Glomerular endothelial cell (primary cell): Measurements from ENCODE around the gene PRR5. TPM values are rescaled to one million over a fixed set of nuclear protein-coding genes. Genes with fewer than 3 reads are reported as not detected.

Experiments used
- DNase-seq: peaks from one replicate; pipeline ENCODE4 v3.0.0-alpha.2; 2011; ENCODE audit warnings: low read depth, low spot score; ENCODE audit errors: extremely low read depth
- total RNA-seq: library from RNA; depleted of rRNA; stranded (reverse); fragments of >200 nt; gene quantifications from 2 replicates; pipeline ENCODE4 v1.2.3, GENCODE V29; 2015

The PRR5 gene
- total RNA-seq, 1 donor from 2014 or later, result 25.4 TPM

DNA sequence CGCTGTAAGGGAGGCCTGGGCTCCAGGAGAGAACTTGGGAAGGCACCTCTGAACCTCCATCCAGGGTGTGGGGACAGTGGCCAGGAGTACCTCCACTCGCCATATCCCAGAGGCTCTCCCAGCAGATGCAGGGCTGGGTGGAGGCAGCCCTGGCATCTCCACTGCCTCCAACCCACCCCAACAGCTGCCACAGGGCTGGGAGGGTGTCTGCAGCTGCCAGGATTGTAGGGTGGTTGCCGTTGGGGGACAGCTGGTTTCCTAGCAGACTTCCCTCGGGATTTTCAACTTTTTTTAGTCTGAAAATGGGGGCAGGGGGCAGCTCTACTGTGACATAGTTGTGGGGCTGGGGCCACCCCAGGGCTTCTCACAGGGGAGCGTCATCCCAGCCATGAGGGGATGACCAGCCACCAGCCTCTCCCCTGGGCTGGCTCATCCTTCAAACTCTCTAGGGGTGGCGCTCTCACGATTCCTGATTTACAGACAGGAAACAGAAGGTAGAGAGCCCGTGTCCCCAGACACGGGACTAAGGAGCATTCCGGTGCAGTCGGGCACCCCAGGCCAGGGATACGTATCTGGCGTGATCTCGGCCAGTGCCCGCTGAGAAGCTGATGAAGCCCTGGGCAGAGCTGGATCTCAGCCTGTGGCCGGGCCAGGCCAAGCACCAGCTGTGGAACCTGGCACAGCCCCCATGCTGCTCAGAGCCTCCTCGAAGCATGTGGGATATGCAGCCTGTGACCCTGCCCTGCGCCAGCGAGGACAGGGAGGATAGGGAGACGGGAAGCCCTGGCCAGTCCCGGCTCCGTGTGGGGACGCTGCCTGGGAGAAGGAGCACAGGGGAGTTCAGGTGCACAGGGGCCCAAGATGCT, 9.9 kb downstream of the PRR5 start:
- no peak for DNase-seq

DNA sequence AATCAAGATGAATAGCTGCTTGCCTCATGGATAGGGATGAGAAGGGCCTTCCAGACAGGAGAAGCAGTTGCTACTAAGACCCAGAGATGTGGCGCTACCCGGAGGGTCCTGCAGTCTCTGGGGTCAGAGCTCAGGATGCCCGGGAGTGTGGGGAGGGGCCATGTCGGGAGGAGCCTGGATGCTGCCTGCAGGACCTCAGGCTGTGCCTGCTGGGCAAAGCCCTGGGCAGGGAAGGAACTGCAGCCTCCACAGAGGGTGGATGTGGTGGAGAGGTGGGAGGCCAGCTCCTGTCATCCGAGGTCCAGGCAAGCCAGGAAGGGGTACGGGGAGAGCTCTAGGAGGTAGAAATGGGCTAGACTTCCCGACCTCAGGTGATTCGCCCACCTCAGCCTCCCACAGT, 11.0 kb downstream of the PRR5 start:
- DNase-seq, result no peak

DNA sequence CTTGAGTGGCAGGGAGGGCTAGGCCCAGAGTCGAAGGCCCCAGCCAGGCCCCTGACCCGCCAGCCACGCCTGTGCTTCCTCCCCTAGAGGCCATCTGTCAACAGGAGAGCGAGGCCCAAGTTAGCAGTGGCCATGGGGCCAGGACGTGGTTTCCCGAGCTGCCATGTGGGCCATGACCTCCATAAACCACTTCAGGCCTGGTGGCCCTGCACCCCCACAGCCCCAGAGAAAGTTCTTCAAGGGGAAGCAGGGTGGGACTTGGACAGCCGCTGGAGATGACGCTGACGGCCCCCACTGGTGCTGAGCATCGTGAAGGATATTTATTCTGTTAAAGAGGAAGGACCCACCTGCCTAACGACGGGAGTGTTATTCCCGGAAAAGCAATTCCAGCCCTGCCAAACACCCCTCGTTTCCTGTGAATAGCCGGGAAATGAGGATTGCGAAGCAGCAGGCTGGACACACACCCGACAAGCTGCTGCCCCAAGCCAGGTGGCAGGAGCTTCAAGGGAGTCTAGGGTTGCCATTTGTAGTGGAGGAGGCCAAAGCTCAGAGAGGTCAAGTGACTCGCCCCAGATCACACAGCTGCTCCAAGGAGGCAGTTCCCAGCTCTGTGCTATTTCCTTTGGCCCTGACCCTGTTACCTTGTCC, 12.8 kb downstream of the PRR5 start:
- no peak for DNase-seq

DNA sequence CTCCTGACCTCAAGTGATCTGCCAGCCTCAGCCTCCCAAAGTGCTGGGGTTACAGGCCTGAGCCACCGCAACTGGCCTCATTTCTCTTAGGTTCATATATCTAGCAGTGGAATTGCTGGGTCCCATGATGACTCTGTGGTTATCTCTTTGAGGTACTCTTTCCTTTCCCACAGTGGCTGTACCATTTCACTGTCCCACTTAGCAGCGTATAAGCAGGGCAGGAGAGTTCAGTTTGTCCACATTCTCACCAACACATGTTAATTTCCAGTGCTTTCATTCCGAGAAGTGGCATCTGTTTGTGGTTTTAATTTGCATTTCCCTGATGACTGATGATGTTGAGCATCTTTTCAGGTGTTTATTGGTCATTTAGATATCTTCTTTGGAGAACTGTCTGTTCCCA, 16.4 kb downstream of the PRR5 start:
- no peak for DNase-seq

DNA sequence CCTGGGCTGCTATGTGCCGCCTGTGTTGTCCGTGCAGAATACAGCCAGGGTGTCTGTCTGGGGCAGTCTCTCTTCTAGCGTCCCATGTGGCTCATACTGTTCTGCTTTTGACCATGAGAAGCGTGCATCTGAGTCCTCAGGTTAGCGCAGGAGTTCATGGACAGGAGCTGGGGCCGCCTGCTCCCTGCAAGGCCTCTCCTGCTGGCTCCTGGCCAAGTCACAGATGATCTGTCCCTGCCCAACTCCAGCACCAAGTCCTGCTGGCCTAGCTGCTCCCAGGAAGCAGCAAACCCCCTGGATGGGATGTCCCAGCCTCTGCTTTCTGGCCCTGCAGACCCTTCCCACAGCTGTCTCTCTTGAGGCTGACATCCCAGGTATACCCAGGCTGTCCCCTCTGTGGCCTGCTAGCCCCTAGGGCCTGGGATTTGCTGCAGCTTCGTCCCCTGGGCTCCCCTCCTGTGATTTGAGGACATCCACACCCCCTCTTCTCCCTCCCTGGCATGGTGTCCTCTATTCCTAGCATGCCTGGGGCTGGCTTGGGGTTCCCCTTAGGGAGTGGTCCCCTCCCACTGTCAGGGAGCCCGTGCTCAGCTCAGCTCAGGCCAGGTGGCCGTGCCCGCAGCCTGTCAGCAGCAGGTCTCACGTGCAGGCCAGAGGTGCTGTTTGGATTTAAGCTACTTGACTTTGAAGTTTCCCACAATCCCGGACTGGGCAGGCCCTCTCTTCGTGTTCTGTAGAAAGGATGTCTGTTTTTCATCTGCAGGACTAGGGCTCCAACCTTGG, 17.8 kb downstream of the PRR5 start:
- DNase-seq, result no peak

DNA sequence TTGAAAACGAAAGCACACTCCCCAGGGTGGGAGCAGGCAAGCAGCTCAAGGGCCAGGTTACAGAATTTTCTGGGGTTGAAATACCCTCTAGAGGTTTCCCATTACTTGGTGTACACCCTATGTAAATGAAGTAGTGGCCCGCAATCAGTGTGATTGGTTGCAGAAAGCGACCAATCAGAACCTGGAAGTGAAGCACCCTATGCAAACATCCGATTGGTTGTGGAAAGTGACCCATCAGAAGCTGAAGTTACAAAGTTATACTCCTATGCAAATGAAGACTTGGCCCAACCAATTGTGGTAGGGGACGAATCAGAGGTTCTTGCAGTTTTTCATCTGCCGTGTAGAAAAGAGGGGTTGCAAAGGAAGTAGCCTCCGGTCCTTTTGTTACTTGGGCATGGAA, 19.2 kb downstream of the PRR5 start:
- no peak for DNase-seq

DNA sequence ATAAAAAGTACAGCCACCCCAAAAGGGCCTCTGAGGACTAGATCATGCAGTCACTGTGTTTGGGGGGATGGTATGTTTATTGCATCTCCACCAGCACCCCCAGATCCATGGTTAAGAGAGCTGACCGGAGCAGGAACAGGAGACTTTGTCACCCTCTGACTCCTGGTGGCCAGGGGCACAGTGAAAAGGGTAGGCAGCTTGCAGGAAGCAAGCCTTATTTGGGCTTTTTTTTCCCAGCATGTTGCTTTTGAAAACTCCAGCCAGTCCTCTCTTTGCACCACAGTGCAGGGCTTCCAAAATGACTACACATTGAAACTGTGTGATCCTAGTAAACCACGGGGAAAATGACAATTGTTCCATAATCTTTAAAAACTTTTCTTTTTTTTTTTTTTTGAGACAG, 20.6 kb downstream of the PRR5 start:
- no peak for DNase-seq

DNA sequence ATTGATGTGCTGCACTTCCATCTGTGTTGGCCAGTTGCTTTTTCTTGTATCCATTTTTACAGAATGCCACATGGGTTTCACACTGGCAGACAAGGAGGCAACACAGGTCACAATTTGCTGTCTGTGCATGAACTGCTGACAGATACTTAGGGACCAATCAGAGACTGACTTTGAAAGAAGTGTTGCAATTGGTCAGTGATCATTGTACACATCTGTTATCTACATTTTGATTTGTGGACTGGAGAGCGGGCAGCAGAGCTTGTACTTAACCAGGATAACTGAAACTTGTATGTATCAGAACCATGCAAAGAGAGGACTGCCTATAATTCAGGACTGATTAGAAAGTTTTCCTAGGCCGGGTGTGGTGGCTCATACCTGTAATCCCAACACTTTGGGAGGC, 21.8 kb downstream of the PRR5 start:
- DNase-seq, result no peak

DNA sequence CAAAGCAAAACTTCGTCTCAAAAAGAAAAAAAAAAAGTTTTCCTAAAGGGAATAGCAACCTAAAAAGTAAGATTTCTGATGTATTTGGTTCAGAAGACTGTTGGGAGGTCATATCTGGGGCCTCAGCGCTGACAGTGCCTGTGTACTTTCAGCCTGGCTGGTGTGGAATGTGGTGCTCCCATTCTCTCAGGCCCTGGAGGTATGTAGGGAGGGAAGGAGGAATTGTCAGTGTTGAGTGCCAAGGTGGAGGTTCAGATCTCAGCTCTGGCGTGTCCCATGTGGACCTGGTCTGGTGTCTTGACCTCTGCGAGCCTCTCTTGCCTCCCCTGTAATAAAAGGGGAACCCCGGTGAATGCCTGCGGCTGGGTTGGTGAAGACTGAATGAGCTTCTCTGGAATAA, 22.4 kb downstream of the PRR5 start:
- DNase-seq, result no peak

DNA sequence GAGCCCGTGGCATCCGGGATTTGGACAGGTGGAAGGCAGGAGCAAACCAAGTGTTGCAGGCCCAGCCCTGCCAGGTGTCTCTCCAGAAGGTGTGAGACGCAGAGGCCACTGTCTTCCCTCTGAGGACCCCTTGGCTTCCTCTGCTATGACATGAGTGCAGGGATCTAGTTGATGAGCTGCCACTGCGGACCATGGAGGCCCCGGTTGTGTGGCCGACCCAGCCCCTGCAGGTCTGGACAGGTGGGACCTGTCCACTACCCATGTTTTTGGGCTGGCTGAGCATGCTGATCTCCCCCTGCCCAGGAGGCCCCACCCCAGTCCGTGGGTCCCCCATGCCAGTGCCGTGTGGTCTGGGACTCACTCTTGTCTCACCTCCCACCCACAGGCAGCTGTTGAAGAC, 22.9 kb downstream of the PRR5 start:
- DNase-seq, result no peak

DNA sequence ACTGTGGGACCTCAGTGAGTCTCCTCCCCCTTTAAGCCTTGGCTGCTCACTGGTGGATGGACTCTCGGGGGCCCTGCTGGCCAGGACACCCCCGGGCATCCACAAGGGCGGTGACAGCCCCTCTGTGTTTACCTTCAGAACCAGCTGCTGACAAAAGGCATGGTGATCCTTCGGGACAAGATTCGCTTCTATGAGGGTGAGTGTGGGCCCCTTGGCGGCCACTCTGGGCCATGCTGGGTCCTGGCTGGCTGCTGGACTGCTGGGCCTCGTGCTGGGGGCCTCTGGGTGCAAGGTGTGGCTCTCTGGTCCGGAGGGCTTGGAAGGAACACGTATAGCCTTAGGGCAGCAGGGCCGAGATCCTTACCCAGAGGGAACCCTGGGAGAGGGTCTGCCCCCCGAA, 24.4 kb downstream of the PRR5 start:
- no peak for DNase-seq

DNA sequence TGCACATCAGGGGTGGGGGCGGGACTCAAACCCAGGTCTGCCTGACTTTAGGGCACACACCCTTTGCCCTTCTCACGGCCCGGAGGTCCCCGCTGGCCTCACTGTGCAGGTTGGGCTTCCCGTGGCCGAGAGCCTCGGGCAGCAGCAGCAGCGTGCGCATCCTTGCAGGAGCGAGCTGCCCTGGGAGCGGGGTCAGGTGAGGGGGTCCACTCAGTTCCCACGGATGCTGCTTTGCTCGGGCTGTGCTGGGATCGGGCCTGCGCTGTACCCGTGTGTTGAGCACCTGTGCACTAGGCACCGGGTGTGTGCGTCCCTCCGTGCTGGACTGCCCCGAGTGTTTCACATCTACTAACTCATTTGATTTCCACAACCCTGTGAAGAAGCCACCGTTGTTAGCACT, 25.1 kb downstream of the PRR5 start:
- DNase-seq, result no peak

DNA sequence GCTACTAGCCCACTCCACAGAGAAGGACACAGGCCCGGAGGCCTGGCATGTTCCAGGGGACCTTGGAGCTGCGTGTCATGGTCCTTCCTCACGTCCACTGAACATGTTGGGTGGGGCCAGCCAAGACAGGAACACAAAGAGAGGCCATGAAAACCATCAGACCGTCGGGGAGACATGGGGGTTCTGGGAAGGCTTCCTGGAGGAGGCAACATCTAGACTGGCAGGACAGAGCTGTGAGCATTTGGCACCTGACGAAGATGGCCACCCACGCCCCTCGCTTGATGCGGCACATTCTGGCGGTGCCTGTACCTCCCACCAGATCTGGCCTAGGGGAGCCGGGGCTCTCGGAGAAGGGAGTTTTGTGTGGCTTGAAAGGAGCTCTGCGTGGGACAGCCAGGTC, 25.7 kb downstream of the PRR5 start:
- no peak for DNase-seq

DNA sequence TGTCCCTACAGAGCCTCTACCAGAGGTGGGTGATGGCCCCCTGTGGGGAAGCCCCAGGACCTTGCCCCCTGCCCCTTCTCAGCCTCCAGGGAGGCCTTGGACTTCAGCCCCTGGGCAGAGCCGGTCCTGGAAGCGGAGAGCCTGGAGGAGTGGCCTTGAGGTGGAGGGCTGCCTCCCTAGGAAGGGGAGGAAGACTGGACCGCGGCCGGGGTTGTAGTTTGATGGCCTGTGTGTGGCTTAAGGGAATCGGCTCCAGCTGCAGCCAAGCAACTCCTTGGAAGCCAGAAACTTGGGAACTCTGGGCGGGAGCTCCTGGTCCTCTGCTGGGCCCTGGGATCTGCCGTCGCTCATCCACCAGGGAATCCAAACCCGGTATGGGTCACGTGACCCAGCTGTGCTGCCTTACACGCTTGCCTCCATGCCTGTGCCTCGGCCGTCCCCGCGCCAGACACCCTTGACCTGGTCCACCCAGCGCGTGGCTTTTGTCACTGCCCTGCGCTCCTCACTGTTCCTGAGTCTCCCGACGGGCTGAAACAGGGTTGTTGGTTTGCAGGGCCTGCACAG, 26.8 kb downstream of the PRR5 start:
- no peak for DNase-seq

DNA sequence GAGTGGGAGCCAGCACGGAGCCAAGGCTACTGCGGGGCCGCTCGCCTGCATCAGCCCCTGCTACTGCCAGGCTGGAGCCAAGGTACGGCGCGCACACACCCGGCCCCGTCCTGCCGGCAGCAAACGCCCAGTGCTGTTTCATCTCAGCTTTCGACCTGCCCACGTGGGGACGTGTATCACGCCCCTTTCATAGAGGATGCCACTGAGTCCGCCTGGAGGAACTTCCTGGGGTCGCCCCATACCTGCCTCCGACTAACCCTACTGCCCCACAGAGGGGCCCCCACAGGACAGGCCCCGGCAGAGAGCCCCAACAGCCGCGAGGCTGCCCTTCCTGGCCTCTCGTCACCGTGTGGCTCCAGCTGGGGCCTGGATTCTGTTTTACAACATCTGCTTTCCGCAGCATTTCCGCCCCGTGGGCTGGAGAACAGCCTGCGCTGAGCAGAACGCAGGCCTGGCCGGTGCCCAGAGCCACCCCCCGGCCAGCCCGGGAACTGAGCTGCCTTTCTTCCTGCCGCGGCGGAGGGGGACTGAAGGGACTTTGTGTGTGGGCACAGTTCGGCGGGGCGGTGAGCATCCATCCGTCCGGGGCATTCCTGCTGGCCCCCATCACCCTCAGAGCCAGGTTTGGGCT, 27.5 kb downstream of the PRR5 start:
- no peak for DNase-seq

DNA sequence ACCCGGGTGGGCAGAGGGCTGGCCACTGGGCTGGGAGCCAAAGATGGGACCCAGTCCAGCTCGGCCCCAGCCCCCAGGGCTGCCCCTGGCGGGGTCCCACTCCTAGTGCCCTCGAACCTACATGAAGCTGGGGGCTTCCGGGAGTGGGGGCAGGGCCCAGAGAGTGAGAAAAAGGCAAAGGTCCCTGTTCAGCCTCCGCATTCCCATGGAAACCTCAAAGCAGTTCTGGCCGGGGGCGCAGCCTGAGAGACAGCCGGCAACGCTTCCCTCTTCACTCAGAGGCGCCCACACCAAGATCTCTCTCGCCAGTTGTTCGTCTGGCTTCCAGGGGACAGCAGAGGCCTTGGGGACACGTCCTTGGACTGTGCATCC, 28.0 kb downstream of the PRR5 start:
- DNase-seq, result no peak

DNA sequence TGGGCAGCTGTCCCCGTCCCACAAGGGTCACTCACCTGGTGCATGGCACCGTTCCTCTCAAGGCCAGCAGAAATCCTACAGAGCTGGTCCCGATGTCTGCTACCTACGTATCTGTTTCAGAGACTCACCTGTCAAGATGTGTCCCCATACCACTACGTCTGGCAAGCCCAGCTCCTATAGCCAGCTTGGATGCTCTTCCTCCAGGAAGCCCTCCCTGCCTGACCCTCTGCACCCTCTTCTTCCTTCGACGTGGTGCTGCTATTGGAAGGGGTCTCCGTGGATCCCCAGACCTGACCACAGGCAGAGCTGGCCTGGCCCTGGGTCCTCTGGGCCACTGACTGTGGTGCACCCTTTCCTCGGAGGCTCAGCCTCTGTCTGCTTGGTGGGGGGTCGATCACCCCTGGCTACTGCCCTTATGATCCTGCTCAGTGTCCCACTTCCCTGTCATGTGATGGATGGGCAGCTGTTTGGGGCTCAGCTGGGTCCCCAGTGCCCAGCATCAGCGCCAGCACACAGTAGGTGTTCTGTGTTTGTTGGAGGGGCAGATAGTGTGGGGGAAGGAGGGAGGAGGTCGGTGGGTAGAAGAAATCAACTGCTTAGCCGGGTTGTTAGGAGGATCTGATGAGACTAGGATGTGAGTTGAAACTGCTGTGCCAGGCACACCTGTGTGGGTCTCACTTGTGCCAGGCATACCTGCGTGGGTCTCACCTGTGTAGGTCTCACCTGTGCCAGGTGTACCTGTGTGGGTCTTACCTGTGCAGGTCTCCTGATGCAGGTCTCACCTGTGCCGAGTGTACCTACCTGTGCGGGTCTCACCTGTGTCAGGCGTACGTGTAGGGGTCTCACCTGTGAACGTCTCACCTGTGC, 28.7 kb downstream of the PRR5 start:
- DNase-seq, result no peak

DNA sequence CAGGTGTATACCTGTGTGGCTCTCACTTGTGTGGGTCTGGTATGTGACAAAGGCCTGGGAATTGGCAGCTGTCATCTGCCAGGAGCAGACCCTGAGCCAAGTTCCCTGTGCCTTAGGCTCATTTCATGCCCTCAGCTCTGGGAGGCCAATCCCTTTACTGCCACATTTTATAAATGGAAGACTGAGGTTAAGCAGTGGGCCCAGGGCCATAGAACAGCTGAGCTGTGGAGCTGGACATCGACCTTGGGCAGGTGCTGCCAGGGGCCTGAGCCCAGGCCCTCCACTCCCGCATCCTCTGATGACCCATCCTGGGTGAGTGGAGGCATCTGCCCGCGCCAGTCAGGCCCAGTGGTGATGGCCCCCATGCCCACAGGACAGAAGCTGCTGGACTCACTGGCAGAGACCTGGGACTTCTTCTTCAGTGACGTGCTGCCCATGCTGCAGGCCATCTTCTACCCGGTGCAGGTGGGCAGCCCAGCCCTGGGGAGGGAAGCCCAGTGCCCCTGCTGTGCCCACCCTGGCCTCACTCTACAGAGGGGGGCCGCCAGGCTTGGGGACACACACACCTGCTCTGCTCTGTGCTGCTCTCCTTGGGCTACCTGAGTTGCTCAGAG, 29.5 kb downstream of the PRR5 start:
- DNase-seq, result no peak

DNA sequence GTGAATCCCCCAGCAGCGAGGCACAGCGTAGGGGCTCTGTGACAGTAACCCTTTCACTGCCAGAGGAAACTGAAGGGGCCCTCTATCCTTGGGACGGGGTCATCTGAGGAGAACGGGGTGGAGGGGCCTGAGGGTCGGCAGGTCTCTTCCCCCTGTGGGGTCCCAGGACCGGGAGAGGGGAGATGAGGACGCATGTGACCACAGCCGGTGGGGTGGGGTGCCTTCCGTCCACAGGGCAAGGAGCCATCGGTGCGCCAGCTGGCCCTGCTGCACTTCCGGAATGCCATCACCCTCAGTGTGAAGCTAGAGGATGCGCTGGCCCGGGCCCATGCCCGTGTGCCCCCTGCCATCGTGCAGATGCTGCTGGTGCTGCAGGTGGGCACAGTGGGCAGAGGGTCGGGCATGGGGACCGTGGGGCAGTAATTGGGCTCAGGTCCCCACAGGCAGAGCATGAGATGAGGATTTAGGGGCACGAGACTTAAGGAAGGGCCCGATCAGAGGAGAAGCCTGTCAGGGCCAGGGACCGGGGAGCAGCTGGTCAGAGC, 30.1 kb downstream of the PRR5 start:
- DNase-seq, result no peak
